Heart right ventricle (tissue), 16 donors: ENCODE measurements around the gene LSM7. TPM values are rescaled to one million over a fixed set of nuclear protein-coding genes. Genes with fewer than 3 reads are reported as not detected.

Experiments used
- ATAC-seq, 8 donors: fragments of 200-7000 bp; cut with Tn5 transposase; one replicate each; pipeline ENCODE4 v1.9.1; 2020; ENCODE audit warnings: mild to moderate bottlenecking in 8 of 8, moderate library complexity in 8 of 8, moderate number of reproducible peaks in 1 of 8
- DNase-seq, 2 donors: peaks; one replicate each; pipeline ENCODE4 v3.0.0-alpha.2; 2020
- H3K27ac ChIP-seq, 10 donors: fragments of 200-600 bp; sonication (generic) in 2 of 10; one replicate each; pipeline versions ENCODE4 v1.5.0 to v1.8.0; 2020 to 2022; ENCODE audit warnings: mild to moderate bottlenecking in 3 of 10
- H3K27me3 ChIP-seq, 7 donors: fragments of 200-600 bp; one replicate each; pipeline ENCODE4 v1.8.0; 2021 to 2022; ENCODE audit warnings: mild to moderate bottlenecking in 2 of 7
- H3K36me3 ChIP-seq, 9 donors: fragments of 200-600 bp; sonication (generic) in 1 of 9; one replicate each; pipeline versions ENCODE4 v1.5.0 to v1.8.0; 2020 to 2022; ENCODE audit warnings: mild to moderate bottlenecking in 2 of 9
- H3K4me1 ChIP-seq, 9 donors: fragments of 200-600 bp; sonication (generic) in 1 of 9; one replicate each; pipeline versions ENCODE4 v1.5.0 to v1.8.0; 2020 to 2022; ENCODE audit warnings: mild to moderate bottlenecking in 4 of 9
- H3K4me3 ChIP-seq, 10 donors: fragments of 200-600 bp; sonication (generic) in 2 of 10; one replicate each; pipeline versions ENCODE4 v1.5.0 to v1.8.0; 2020 to 2022; ENCODE audit warnings: mild to moderate bottlenecking in 7 of 10, moderate library complexity in 2 of 10
- H3K9me3 ChIP-seq, 11 donors: fragments of 200-600 bp in 10 of 11; sonication (generic) in 2 of 11; one replicate each; pipeline versions ENCODE4 v1.5.0 to v1.8.0; 2013 to 2022; ENCODE audit warnings: mild to moderate bottlenecking in 2 of 11, control low read depth in 1 of 11, moderate library complexity in 1 of 11
- WGBS, 2 donors: extraction: QIAGEN DNeasy Blood & Tissue Kit; methylation state at CpG; one replicate each; pipeline ENCODE4 v1.1.7; 2013; ENCODE audit warnings: inconsistent platforms in 1 of 2; 5-methylcytosine and 5-hydroxymethylcytosine counted together
- intact Hi-C, 10 donors: fragments of 100-400 bp; cut with DNase I; formaldehyde crosslinking; loops; one replicate each; pipeline versions ENCODE4 v1.11.1 to v1.14.2; 2022
- polyA plus RNA-seq, 2 donors: library from polyadenylated mRNA; stranded (reverse); fragments of 200-250 nt; gene quantifications; one replicate each; pipeline ENCODE4 v1.2.3, GENCODE V29; 2013
- total RNA-seq, 10 donors: library from RNA; stranded (reverse); fragmentation: NEBNext Ultra II Directional in 3 of 10; extraction: Animal tissue kit (Norgen Biotek cat#: 25700) in 3 of 10; gene quantifications; one replicate each; pipeline versions ENCODE4 v1.2.1 to v1.2.4, GENCODE V29; 2021 to 2023
- TF ChIP-seq, protein P1 (sequence below), 9 donors: fragments of 200-600 bp; sonication (generic) in 2 of 9; IDR thresholded peaks; one replicate each; pipeline versions ENCODE4 v1.5.0 to v1.8.0; 2021 to 2022; ENCODE audit warnings: antibody characterized with exemption in 9 of 9, mild to moderate bottlenecking in 5 of 9, moderate library complexity in 1 of 9
- donor health status: Arrhythmogenic right ventricular cardiomyopathy.
- donor health status: ischemic (EF 13 %, LVEDD 7.1; RV severe dilation, severe dysfunction).
- donor health status: healthy with polysubstance abuse.
- donor health status: DM: no; HTN: yes; CAD: no.
- donor health status: DM: no; HTN: no; CAD: no.
- donor health status: ischemic (EF 25% LVEDD 6.9; RV normal size, moderate dysfunction).
- donor health status: ischemic (EF 25% LVEDD 5.7; RV mildly dilated, moderate dysfunction).
- donor health status: healthy.
- donor health status: DM: yes; HTN: yes; CAD: no.
- donor health status: Ischemic cardiomyopathy.
- donor health status: ischemic (EF 35%, LVEDD 5.7; RV mildly dilated, moderate dysfunction).
- donor health status: nonischemic (EF 11% LVEDD 7.7; RV severe dilation, severe dysfunction).
- donor health status: DM: yes; HTN: yes; CAD: no.
- donor health status: PGD.
- donor health status: ischemic (EF 29% LVEDD 5.4; RV normal size, mild dysfunction).
- donor health status: nonischemic (EF 23%, LVEDD 6.1; RV moderate dilation, normal function).

LSM7 gene
- total and polyA plus RNA-seq, 12 donors: 29.0 to 277 (median 38.7) TPM

DNA sequence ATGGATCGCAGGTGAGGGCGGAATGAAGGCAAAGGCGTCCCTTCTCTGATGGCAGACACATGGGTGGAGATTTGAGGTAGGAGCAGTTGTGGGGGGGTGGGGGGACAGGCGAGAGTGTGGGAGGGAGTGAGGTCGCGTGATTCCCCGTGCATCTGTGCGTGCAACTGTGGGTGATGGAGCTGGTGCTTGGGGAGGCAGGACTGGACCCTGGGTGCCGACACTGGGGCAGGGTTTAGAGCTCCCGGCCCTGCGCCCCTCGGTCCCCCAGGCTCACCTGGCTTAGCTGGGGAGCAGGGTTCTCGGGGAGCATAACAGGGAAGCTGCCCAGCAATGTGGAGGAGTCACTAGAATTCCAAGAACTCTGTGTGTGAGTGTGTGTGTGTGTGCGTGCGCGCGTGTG is 35.0 kb upstream of the LSM7 start:
- intact Hi-C loops: no loop called here
- Histone ChIP-seq H3K27ac (no peak overlapping the region), H3K27me3 (peaks cover 5 to 70% (median 51%) of the 10 kb centered on the region in 7 donors), H3K9me3 (peaks cover 0 to 6% (median 0%) of the 10 kb centered on the region in 11 donors), H3K4me1 (peaks cover 0 to 3% (median 0%) of the 10 kb centered on the region in 9 donors), H3K36me3 (no peaks in the 10 kb centered on the region), H3K4me3 (no peak overlapping the region)
- 73 to 75% methylated on average over 17 of the region's 17 CpGs for WGBS, 2 donors
- TF ChIP-seq, protein P1, sequence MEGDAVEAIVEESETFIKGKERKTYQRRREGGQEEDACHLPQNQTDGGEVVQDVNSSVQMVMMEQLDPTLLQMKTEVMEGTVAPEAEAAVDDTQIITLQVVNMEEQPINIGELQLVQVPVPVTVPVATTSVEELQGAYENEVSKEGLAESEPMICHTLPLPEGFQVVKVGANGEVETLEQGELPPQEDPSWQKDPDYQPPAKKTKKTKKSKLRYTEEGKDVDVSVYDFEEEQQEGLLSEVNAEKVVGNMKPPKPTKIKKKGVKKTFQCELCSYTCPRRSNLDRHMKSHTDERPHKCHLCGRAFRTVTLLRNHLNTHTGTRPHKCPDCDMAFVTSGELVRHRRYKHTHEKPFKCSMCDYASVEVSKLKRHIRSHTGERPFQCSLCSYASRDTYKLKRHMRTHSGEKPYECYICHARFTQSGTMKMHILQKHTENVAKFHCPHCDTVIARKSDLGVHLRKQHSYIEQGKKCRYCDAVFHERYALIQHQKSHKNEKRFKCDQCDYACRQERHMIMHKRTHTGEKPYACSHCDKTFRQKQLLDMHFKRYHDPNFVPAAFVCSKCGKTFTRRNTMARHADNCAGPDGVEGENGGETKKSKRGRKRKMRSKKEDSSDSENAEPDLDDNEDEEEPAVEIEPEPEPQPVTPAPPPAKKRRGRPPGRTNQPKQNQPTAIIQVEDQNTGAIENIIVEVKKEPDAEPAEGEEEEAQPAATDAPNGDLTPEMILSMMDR (IDR thresholded peaks at IDR 0.05): no peak
- DNase-seq: no peak
- no peak for ATAC-seq

DNA sequence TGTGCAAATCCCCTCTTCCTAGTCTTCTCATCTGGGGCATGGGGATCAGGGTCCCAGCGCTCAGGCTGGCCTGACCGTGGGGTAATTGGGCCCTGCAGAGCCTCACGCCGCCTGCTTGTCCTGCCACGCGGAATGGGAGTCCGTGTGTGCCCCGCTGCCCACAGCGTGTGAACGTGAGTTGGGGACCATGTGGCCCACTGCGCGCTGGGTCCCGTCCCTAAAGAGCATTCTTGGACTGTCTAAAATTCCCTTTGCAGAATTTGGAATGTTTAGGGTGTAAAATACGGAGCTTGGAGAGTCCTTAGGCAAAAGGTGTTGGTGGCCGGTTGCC is 34.5 kb upstream of the LSM7 start:
- TF ChIP-seq, protein P1 (IDR thresholded peaks at IDR 0.05): no peak
- Histone ChIP-seq H3K9me3 (peaks cover 0 to 6% (median 0%) of the 10 kb centered on the region in 11 donors), H3K27ac (no peak overlapping the region), H3K27me3 (peaks cover 5 to 67% (median 51%) of the 10 kb centered on the region in 7 donors), H3K36me3 (no peaks in the 10 kb centered on the region), H3K4me3 (no peak overlapping the region), H3K4me1 (peaks cover 0 to 3% (median 0%) of the 10 kb centered on the region in 9 donors)
- no peak for ATAC-seq
- intact Hi-C loops: no loop called here
- 79 to 83% methylated on average over 15 of the region's 15 CpGs for WGBS, 2 donors
- DNase-seq: no peak

DNA sequence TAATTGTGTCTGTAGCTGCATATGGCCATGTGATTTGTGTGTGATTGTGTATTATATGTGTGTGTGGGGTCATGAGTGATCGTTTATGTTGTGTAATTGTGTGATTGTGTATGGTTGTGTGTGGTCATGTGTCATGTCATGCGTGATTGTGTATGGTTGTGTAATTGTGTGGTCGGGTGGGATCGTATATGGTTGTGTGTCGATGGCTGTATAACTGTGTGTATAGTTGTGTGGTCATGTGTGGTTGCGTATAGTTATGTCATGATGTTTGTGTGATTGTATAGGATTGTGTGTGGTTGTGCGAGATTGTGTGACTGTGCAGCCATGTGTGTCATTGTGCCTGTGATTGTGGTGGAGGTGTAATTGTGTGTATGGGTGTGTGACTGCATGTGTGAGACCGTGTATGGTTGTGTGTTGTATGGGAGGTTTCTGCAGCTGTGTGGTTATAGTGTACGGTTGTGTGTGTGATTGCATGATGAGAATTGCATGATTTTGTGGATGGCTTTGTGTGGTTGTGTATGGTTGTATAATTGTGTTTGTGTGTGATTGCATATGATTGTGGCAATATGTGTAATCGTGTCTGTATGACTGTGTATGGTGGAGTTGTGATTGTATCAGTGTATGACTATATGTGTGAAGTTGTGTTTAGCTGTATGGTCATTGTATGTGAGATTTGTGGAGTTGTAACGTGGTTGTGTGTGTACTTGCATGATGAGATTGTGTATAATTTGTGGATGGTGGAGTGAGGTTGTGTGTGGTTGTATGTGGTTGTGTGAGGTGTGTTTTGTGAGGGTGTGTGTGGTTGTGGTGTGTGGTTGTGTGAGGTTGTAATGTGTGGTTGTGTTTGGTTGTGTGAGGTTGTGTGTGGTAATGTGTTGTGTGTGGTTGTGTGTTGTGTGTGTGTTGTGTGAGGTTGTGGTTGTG is 33.9 kb upstream of the LSM7 start:
- Histone ChIP-seq H3K4me1 (peaks cover 0 to 3% (median 0%) of the 10 kb centered on the region in 9 donors), H3K36me3 (no peaks in the 10 kb centered on the region), H3K4me3 (no peak overlapping the region), H3K27ac (no peak overlapping the region), H3K9me3 (peaks cover 0 to 6% (median 0%) of the 10 kb centered on the region in 11 donors), H3K27me3 (peaks cover 5 to 67% (median 51%) of the 10 kb centered on the region in 7 donors)
- WGBS, 2 donors: 92 to 93% methylated on average over 11 of the region's 11 CpGs
- no peak for ATAC-seq
- no peak for DNase-seq
- TF ChIP-seq, protein P1 (IDR thresholded peaks at IDR 0.05): no peak
- intact Hi-C loops: no loop called here

DNA sequence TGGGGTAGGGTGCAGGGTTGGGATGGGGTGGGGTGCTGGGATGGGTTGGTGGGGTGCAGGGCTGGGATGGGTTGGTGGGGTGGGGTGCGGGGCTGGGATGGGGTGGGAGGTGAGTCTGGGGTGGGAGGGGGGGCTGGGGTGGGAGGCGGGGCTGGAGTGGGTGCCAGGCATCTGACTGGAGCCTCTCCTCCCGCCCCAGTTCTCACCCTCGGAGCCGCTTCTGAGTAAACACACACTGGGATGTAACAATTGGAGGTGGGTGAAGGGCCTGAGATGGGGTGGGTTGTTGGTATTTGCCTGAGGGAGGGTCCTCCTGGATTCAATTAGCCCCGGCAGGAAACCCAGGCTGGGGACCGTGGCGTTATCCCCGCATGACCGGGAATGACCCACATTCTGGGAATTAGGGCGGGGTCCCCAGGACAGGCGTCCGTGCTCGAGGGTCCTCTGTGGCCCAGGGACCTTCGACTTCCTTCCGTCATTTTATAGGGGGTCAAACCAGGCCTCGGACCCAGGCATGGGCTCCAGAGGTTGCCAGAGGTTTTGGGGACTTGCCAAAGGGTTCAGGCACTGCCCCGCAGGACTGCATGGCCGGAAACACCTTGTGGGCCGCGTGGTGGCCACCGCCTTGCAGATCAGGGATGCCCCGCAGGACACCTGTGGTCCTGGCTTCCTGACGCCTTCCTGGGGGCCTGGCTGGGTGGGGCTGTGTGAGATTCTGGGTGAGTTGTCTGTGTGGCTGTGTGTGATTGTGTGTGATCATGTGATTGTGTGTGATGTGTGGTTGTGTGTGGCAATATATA is 33.1 kb upstream of the LSM7 start:
- no peak for DNase-seq
- no peaks in the 10 kb centered on the region for H3K36me3 ChIP-seq
- 36 to 41% methylated on average over 23 to 24 of the region's 24 CpGs for WGBS, 2 donors
- no peak for ATAC-seq
- intact Hi-C loops: no loop called here
- no peaks in the 10 kb centered on the region for H3K9me3 ChIP-seq
- no peak overlapping the region for H3K27ac ChIP-seq
- peaks cover 5 to 62% (median 51%) of the 10 kb centered on the region in 7 donors for H3K27me3 ChIP-seq
- peaks cover 0 to 3% (median 0%) of the 10 kb centered on the region in 9 donors for H3K4me1 ChIP-seq
- TF ChIP-seq, protein P1 (IDR thresholded peaks at IDR 0.05): no peak
- no peak overlapping the region for H3K4me3 ChIP-seq
